ENCODE results near the gene PHKG2. TPM values are rescaled to one million over a fixed set of nuclear protein-coding genes. Genes with fewer than 3 reads are reported as not detected.

The PHKG2 gene
- total RNA-seq, 1 donor from 2014 or later, result 31.1 TPM

DNA sequence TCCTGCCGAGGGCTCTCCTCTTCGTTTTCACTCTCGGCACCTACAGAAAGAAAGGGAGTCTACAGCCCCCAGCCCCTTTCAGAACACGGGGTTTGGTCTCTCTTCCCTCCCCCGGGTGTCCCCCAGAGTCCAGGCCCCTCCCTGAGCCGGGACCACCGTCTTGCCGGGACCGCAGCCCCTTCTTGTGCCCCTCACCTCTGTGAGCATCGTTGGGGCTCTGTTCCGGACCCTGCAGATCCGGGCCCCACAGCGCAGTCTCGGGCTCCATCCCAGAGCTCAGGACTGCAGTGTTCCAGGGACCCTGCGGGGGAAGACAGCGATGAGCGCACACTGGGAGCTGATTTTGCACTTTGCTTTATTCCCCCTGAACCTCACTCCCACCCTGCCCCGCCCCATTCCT lies 36.0 kb downstream of the PHKG2 start:
- no peak overlapping the region for H3K27ac Mint-ChIP-seq (ENCODE audit: unreplicated experiment)
- no peaks in the 10 kb centered on the region for H3K27me3 Mint-ChIP-seq (ENCODE audit: unreplicated experiment)
- TF ChIP-seq, protein P1, sequence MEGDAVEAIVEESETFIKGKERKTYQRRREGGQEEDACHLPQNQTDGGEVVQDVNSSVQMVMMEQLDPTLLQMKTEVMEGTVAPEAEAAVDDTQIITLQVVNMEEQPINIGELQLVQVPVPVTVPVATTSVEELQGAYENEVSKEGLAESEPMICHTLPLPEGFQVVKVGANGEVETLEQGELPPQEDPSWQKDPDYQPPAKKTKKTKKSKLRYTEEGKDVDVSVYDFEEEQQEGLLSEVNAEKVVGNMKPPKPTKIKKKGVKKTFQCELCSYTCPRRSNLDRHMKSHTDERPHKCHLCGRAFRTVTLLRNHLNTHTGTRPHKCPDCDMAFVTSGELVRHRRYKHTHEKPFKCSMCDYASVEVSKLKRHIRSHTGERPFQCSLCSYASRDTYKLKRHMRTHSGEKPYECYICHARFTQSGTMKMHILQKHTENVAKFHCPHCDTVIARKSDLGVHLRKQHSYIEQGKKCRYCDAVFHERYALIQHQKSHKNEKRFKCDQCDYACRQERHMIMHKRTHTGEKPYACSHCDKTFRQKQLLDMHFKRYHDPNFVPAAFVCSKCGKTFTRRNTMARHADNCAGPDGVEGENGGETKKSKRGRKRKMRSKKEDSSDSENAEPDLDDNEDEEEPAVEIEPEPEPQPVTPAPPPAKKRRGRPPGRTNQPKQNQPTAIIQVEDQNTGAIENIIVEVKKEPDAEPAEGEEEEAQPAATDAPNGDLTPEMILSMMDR (IDR thresholded peaks at IDR 0.05), result no peak
- H3K4me1 Mint-ChIP-seq (ENCODE audit: unreplicated experiment), result peaks cover 21% of the 10 kb centered on the region
- peaks cover 13% of the 10 kb centered on the region for H3K36me3 Mint-ChIP-seq (ENCODE audit: unreplicated experiment)
- DNase-seq (ENCODE audit: extremely low spot score, unreplicated experiment), result no peak
- H3K4me3 Mint-ChIP-seq (ENCODE audit: unreplicated experiment), result no peak overlapping the region
- H3K9me3 Mint-ChIP-seq (ENCODE audit: unreplicated experiment), result no peaks in the 10 kb centered on the region

DNA sequence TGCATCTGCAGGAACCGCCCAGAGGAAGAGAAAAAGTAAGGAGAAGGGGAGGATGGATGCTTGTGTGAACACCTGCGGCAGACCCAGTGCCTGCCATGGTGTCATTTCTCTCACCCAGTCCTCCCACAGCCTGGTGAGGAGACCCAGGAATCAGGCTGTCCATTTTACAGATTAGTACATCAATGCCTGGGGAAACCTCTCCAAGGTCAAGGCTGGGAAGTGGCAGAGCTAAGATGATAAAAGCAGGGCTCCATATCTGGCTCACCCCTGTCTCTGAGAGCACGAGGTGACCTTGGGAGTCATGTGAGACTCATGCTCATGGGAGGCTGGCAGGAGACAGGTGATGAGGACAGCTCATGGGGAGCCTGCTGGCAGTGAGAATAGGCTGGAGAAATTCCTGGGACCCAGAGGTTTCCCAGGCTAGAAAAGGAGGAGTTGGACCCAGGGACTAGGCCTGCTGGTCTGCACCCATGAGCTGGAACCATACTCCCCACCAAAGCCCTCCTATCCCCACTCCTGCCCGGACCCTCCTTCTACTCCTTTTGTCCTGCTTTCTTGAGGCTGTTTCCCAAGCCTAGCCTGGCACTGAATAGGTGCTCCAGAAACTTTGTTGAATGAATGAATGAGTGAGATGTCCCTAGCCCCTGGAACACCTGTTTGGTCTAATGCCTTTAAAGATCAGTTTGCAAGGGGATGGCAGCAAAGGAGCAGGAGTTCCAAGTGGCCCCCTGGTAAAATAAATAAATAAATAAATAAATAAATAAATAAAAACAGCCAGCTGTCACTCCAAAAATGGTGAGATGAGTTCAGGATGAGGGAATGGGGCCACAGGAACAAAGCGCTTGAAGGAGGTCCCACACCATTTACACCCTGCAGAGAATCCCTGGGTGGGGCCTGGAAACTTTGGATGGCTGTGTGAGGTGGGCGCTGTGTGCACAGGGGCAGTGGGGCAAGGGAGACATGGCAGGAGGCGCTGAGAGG lies 37.2 kb downstream of the PHKG2 start:
- peaks cover 13% of the 10 kb centered on the region for H3K36me3 Mint-ChIP-seq (ENCODE audit: unreplicated experiment)
- no peaks in the 10 kb centered on the region for H3K9me3 Mint-ChIP-seq (ENCODE audit: unreplicated experiment)
- peaks cover 21% of the 10 kb centered on the region for H3K4me1 Mint-ChIP-seq (ENCODE audit: unreplicated experiment)
- peak overlapping the region; percentile 82 for H3K27ac Mint-ChIP-seq (ENCODE audit: unreplicated experiment)
- H3K27me3 Mint-ChIP-seq (ENCODE audit: unreplicated experiment), result no peaks in the 10 kb centered on the region
- TF ChIP-seq, protein P1 (IDR thresholded peaks at IDR 0.05), result no peak
- peak overlapping the region; percentile 78 for H3K4me3 Mint-ChIP-seq (ENCODE audit: unreplicated experiment)
- DNase-seq (ENCODE audit: extremely low spot score, unreplicated experiment), result no peak

DNA sequence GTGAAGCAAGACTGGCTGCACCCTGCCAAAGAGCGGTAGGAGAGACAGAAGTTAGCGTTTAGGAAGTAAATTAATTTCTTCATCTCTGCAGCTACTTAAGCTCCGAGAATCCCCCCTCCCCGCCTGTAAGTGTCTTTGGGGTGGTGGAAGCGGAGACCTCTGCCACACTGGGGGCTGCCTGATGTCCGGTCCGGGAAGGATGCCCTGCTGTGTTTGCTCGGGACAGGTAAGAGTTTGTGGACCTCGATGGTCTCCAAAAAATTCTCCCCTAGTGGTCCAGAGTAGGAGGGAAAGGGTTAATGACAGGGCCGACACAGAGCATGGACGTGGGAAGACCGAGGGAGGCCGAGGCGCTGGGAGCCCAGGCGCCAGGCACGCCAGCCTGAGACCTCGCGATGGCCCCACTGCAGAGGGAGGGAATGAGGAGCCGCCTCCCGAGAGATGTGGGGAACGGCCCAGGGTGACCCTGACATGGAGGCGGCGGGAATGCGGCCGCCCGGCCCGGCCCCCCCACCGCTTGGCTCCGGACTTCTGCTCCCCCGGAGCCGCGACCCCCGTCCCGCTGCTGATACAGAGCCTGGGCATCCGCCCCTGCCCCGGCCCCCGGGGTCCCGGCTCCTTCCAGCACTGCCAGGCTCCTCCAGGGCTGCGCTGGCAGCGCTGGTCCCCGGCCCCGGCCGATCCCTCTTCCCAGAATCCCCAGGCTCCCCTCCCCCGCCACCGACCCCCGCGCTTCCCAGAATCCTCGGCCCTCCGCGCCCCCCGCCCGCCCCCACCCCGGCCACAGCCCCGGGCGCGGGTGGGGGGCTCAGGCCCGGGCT lies 38.1 kb downstream of the PHKG2 start:
- peak overlapping the region; percentile 78 for H3K4me3 Mint-ChIP-seq (ENCODE audit: unreplicated experiment)
- H3K27ac Mint-ChIP-seq (ENCODE audit: unreplicated experiment), result peak overlapping the region; percentile 82
- no peaks in the 10 kb centered on the region for H3K9me3 Mint-ChIP-seq (ENCODE audit: unreplicated experiment)
- no peak for DNase-seq (ENCODE audit: extremely low spot score, unreplicated experiment)
- H3K36me3 Mint-ChIP-seq (ENCODE audit: unreplicated experiment), result peaks cover 12% of the 10 kb centered on the region
- TF ChIP-seq, protein P1 (IDR thresholded peaks at IDR 0.05), result no peak
- no peaks in the 10 kb centered on the region for H3K27me3 Mint-ChIP-seq (ENCODE audit: unreplicated experiment)
- H3K4me1 Mint-ChIP-seq (ENCODE audit: unreplicated experiment), result peaks cover 21% of the 10 kb centered on the region

DNA sequence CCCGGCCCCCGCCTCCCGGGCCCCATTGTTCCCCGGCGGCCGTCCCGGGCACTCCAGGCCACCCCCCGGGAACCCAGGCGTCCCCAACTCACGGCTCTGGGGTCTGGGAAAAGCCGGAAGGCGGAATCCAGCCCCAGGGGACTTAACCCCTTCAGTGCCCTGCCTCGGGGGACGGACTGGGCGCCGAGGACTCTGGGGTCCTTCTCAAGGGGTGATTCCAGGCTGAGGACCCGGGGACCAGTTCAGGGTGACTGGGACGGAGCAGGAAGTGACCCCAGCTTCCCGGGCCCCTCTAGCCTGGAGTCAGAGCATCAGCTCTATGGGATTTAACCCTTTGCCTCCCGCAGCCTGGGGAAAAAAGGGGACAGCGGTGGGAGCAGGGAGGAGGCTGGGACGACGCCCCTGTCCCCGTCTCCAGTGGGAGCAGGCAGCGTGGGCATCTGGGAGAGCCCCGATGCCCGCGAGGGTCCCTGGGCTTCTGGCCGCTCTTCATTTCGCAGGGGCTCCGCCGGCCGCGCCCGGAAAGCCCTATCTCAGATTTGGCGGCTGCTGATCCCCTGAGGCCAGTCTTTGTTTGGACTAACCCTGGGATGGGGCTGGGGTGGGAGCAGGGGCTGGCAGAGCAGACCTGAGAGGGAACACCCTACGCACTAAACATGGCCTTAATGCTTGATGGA lies 38.8 kb downstream of the PHKG2 start, which contains the start of gene ZNF629:
TSS of gene ZNF629 (minus strand) at position 270 of the 677 bp plus-strand sequence. CDS start 2,723 bp downstream, outside the sequence.
- DNase-seq (ENCODE audit: extremely low spot score, unreplicated experiment), result no peak
- TF ChIP-seq, protein P1 (IDR thresholded peaks at IDR 0.05), result no peak
- Mint-ChIP-seq H3K9me3 (ENCODE audit: unreplicated experiment) (no peaks in the 10 kb centered on the region), H3K27ac (ENCODE audit: unreplicated experiment) (peak within 1 kb of the TSS; percentile 88), H3K4me1 (ENCODE audit: unreplicated experiment) (peaks cover 21% of the 10 kb centered on the region), H3K27me3 (ENCODE audit: unreplicated experiment) (no peaks in the 10 kb centered on the region), H3K4me3 (ENCODE audit: unreplicated experiment) (peak within 1 kb of the TSS; percentile 87), H3K36me3 (ENCODE audit: unreplicated experiment) (peaks cover 8% of the 10 kb centered on the region)
